Sigmoid colon (tissue), 3 donors: ENCODE results near the gene GTF2A1L.
"Not testable (repeated sequence)": the region's sequence is repeated elsewhere in the genome, so short reads cannot be mapped to it uniquely, and the experiment has no call there.

Experiments used
- POLR2A ChIP-seq, 2 donors: fragments of 450-650 bp; IDR thresholded peaks; one replicate each; pipeline ENCODE4 v1.6.1; 2016; ENCODE audit warnings: antibody characterized with exemption in 2 of 2, mild to moderate bottlenecking in 2 of 2, moderate library complexity in 2 of 2
- TF ChIP-seq, protein P1 (sequence below), 4 experiments: fragments of 450-650 bp in 3 of 4; fragments of 200-600 bp in 1 of 4; IDR thresholded peaks; one replicate each; pipeline ENCODE4 v1.5.1; 2016 to 2019; ENCODE audit warnings: antibody characterized with exemption in 4 of 4, mild to moderate bottlenecking in 3 of 4, moderate library complexity in 2 of 4

DNA sequence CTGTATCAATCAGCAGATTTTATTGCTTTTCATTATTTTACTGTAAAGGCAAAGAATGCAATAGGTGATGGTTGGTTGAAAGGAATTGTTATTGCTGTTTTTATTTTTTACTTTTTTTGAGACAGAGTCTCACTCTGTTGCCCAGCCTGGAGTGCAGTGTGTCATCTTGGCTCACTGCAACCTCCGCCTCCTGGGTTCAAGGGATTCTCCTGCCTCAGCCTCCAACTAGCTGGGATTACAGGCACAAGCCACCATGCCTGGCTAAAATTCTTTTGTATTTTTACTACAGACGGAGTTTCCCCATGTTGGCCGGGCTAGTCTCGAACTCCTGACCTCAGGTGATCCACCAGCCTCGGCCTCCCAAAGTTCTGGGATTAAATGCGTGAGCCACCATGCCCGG is 20.9 kb upstream of the GTF2A1L start:
- TF ChIP-seq, protein P1, sequence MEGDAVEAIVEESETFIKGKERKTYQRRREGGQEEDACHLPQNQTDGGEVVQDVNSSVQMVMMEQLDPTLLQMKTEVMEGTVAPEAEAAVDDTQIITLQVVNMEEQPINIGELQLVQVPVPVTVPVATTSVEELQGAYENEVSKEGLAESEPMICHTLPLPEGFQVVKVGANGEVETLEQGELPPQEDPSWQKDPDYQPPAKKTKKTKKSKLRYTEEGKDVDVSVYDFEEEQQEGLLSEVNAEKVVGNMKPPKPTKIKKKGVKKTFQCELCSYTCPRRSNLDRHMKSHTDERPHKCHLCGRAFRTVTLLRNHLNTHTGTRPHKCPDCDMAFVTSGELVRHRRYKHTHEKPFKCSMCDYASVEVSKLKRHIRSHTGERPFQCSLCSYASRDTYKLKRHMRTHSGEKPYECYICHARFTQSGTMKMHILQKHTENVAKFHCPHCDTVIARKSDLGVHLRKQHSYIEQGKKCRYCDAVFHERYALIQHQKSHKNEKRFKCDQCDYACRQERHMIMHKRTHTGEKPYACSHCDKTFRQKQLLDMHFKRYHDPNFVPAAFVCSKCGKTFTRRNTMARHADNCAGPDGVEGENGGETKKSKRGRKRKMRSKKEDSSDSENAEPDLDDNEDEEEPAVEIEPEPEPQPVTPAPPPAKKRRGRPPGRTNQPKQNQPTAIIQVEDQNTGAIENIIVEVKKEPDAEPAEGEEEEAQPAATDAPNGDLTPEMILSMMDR (IDR thresholded peaks at IDR 0.05): not testable (repeated sequence)
- TF ChIP-seq POLR2A (IDR thresholded peaks at IDR 0.05): not testable (repeated sequence)
